Mammary epithelial cell (primary cell): ENCODE results near the gene ERVW-1.

Source experiments
- EZH2 ChIP-seq: IDR thresholded peaks from 2 replicates; pipeline ENCODE4 v1.6.1; 2012; ENCODE audit warnings: low read length, inconsistent platforms, borderline replicate concordance
- TF ChIP-seq, protein P1 (sequence below), 2 donors: IDR thresholded peaks in 1 of 2; conservative IDR thresholded peaks in 1 of 2; 2 replicates each; pipeline ENCODE4 v1.5.1; 2011 to 2012; ENCODE audit warnings: inconsistent platforms in 2 of 2, low read length in 2 of 2, mild to moderate bottlenecking in 2 of 2, control low read depth in 1 of 2, low read depth in 1 of 2; ENCODE audit not compliant: insufficient read depth in 1 of 2; ENCODE audit errors: extremely low read depth in 1 of 2

DNA sequence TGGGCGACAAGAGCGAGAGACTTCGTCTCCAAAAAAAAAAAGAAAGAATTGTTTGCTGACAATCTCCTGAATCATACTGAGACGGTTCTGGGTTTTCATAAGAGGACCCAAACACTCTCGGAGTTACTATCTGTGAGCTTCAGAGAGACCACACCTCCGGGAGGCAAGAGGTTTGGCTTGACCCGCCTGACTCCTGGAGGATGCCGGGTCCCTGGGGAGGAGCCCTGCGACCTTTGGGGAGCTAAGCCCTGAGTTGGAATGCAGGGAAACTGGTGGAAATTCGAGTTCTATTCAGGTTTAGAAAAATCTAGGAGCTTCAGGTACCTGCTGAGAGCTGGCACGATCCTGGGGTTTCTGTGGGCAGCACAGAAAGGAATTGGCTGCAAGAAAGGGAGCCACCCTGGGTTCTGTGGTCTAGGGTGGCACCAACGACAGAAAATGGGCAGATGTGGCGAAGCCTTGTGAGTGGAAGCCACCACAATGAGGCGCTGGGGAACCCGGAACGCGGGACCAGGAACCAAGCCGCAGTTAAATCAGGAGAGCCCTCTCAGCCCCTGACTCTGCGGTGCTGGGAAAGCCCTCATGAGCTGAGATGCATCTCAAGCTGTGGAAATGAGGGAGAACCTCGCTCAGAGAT lies 52.3 kb downstream of the ERVW-1 start:
- TF ChIP-seq, protein P1, sequence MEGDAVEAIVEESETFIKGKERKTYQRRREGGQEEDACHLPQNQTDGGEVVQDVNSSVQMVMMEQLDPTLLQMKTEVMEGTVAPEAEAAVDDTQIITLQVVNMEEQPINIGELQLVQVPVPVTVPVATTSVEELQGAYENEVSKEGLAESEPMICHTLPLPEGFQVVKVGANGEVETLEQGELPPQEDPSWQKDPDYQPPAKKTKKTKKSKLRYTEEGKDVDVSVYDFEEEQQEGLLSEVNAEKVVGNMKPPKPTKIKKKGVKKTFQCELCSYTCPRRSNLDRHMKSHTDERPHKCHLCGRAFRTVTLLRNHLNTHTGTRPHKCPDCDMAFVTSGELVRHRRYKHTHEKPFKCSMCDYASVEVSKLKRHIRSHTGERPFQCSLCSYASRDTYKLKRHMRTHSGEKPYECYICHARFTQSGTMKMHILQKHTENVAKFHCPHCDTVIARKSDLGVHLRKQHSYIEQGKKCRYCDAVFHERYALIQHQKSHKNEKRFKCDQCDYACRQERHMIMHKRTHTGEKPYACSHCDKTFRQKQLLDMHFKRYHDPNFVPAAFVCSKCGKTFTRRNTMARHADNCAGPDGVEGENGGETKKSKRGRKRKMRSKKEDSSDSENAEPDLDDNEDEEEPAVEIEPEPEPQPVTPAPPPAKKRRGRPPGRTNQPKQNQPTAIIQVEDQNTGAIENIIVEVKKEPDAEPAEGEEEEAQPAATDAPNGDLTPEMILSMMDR (conservative IDR thresholded peaks at IDR 0.05 in 1 of 2, IDR thresholded peaks at IDR 0.05 in 1 of 2; ENCODE audit: extremely low read depth in 1 of 2, insufficient read depth in 1 of 2, low read depth in 1 of 2, low read length in 2 of 2) = no peak
- TF ChIP-seq EZH2 = no peak
